ENCODE measurements around the gene MYO15B.

The MYO15B gene

GRCh38 chr17:75641343-75641742 is 53.7 kb downstream of the MYO15B start:
- no peak for DNase-seq

- no peak for DNase-seq
Observed at GRCh38 chr17:75642182-75642783, 54.7 kb downstream of the MYO15B start.

- DNase-seq = no peak
Observed at GRCh38 chr17:75642784-75643642, 55.4 kb downstream of the MYO15B start.

GRCh38 chr17:75643643-75644017 is 56.0 kb downstream of the MYO15B start:
- no peak for DNase-seq

GRCh38 chr17:75645501-75645888 is 57.9 kb downstream of the MYO15B start:
- DNase-seq = no peak

- DNase-seq = no peak
Observed at GRCh38 chr17:75645889-75646637, 58.5 kb downstream of the MYO15B start.

GRCh38 chr17:75646638-75646992 is 59.0 kb downstream of the MYO15B start:
- DNase-seq = no peak

GRCh38 chr17:75647061-75647460 is 59.5 kb downstream of the MYO15B start:
- no peak for DNase-seq

- no peak for DNase-seq
Observed at GRCh38 chr17:75647921-75648320, 60.3 kb downstream of the MYO15B start.

GRCh38 chr17:75649687-75650086 is 62.1 kb downstream of the MYO15B start:
- no peak for DNase-seq

GRCh38 chr17:75650874-75651273 is 63.3 kb downstream of the MYO15B start:
- DNase-seq = no peak

GRCh38 chr17:75652341-75652740 is 64.7 kb downstream of the MYO15B start:
- no peak for DNase-seq

- no peak for DNase-seq
Observed at GRCh38 chr17:75652934-75653549, 65.4 kb downstream of the MYO15B start.

GRCh38 chr17:75654176-75654575 is 66.6 kb downstream of the MYO15B start:
- DNase-seq = no peak

GRCh38 chr17:75658237-75658636 is 70.6 kb downstream of the MYO15B start:
- DNase-seq = no peak

- DNase-seq = no peak
Observed at GRCh38 chr17:75661531-75661930, 73.9 kb downstream of the MYO15B start.

GRCh38 chr17:75662511-75662910 is 74.9 kb downstream of the MYO15B start:
- DNase-seq = no peak

- DNase-seq = no peak
Observed at GRCh38 chr17:75664099-75664549, 76.5 kb downstream of the MYO15B start.

GRCh38 chr17:75665981-75666380 is 78.4 kb downstream of the MYO15B start:
- DNase-seq = no peak

- DNase-seq = peak; percentile 98
Observed at GRCh38 chr17:75666959-75667790, 79.6 kb downstream of the MYO15B start, which contains the start of the genes RECQL5 and SAP30BP. Gene RECQL5 (minus strand): TSS chr17:75667154. CDS start chr17:75666557, 597 bp downstream. Gene SAP30BP (plus strand): TSS chr17:75667338. CDS start chr17:75667373, 35 bp downstream.

GRCh38 chr17:75667825-75668224 is 80.2 kb downstream of the MYO15B start:
- no peak for DNase-seq

GRCh38 chr17:75668489-75668888 is 80.9 kb downstream of the MYO15B start:
- DNase-seq = no peak

Data from left hindlimb (tissue), 1 donor.